GM18505 (cell line): ENCODE data around the gene SMARCAD1.

Source experiments
- ATAC-seq: cut with Tn5 transposase; IDR thresholded peaks from one replicate; pipeline ENCODE4 v1.9.1; 2021; ENCODE audit not compliant: unreplicated experiment
- POLR2A ChIP-seq: IDR thresholded peaks from 4 replicates; pipeline ENCODE4 v1.6.1; 2011; ENCODE audit warnings: borderline replicate concordance; ENCODE audit not compliant: insufficient read depth, insufficient read length; ENCODE audit errors: extremely low read depth

The SMARCAD1 gene

DNA sequence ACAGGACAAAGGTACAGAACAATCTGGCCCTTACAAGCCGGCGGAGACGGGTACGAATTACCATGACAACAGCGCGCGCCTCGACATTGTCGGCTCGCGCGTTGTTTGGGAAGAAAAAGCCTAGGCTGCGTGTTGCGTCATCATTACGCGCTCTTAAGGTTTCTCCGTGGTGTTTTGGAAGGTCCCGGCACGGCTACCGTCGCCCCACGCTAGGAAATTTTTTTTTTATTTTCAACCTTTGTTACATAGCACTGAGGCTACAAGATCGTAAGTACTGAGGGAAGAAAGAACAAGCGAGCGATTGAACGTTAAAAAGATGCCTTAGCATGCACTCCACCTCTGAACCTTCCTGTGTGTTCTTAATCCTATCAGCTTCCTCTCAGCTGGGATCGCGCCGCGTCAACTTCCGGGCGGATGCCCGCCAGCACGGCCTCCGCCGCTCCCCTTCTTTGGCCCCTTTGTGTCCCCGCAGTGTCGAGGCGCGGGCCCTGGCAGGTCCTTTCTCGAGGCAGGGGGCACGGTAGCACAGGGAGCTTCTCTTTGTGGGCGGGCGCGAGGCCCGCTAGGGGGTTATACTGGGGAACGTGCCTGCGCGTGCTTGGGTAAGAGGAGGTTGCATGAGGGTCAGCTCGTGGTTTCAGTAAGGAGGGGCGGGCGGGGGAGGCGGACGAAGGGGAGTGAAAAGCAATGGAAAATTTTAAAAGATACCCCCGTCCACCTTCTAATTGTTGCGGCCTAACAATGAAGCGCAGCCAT lies at the start of gene SMARCAD1:
TSS of gene SMARCAD1 (plus strand) at position 397 of the 756 bp plus-strand sequence. CDS start 530 bp downstream, outside the sequence.
- peak; percentile 94 for ATAC-seq
- TF ChIP-seq POLR2A = peak; percentile 77

DNA sequence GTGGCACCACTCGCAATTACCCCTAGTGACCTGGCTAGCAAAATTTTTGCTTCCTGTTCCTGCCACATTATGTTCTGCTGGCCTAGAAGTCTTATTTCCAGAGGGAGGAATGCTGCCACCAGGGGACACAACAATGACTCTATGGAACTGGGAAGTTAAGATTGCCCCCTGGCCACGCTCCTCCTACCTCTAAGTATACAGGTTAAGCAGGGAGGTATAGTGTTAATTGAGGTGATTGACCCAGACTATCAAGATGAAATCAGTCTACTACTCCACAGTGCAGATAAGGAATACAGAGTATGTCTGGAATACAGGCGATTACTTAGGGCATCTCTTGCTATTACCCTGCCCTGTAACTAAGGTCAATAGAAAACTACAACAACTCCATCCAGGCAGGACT lies 48.8 kb upstream of the SMARCAD1 start:
- ATAC-seq = no peak

DNA sequence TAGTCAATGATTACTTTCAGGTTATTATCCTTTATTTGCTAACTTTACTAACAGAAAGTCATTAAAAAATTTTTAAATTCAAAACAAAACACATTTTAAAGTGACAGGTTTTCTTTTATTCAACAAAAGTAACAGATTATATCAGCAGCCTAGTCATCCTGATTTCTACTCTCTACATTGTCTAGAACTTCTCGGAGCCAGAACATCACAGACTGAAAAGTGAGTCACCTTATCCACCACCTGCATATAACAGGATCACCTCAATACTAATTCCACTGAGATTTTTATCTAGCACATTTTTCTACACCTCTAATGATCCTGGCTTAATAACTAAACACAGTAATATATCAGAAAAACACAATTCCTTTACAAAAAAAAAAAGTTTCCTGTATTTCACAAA lies 47.9 kb upstream of the SMARCAD1 start:
- TF ChIP-seq POLR2A = no peak
- no peak for ATAC-seq

More for the DNA sequence above, 48.8 kb upstream of the SMARCAD1 start:
- TF ChIP-seq POLR2A = no peak

DNA sequence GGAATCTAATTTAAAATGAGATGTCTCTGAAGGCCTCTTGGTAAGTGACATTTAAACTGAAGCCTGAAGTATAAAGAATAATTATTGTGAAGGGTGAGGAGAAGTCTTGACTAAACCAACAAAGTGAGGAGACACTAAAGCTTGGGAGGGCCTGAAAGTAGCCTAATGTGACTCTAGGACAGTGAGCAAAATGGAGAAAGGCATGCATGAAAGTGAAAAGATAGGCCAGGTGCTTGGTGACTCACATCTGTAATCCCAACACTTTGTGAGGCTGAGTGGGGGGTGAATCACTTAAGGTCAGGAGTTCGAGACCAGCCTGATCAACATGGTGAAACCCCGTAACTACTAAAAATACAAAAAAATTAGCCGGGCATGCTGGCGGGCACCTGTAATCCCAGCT lies 46.9 kb upstream of the SMARCAD1 start:
- ATAC-seq = no peak
- TF ChIP-seq POLR2A = no peak

DNA sequence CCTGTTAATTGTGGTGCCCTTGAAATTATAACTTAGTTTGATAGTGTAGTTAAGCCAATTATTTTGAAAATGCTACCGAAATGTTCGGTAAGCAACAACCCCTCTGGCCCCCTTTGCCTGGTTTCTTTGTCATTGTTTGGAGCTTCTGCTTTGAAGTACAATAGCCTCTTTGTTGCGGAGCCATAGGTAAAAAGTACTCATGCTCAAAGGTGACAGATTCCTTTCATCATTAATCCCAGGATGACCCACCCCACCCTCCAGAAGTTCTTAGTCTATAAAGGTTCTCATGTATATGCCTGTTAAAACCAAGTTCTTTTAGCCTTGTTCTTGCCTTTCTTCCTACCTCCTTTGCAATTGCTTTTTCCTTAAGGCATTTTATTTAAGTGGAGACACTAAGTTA lies 42.4 kb upstream of the SMARCAD1 start:
- TF ChIP-seq POLR2A = no peak
- no peak for ATAC-seq

GRCh38 chr4:94168321-94168720 lies 39.3 kb upstream of the SMARCAD1 start:
- no peak for ATAC-seq

DNA sequence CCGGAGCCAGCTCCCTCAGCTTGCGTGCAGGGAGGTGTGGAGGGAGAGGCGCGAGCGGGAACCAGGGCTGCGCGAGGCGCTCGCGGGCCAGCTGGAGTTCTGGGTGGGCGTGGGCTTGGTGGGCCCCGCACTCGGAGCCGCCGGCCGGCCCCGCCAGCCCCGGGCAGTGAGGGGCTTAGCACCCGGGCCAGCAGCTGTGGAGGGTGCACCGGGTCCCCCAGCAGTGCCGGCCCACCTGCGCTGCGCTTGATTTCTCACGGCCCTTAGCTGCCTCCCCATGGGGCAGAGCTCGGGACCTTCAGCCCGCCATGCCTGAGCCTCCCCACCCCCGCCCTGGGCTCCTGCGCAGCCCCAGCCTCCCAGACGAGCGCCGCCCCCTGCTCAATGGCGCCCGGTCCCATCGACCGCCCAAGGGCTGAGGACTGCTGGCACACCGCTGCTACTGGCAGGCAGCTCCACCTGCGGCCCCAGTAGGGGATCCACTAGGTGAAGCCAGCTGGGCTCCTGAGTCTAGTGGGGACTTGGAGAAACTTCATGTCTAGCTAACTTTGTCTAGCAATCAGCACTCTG lies 37.8 kb upstream of the SMARCAD1 start:
- TF ChIP-seq POLR2A = no peak
- ATAC-seq = no peak

More at GRCh38 chr4:94168321-94168720, 39.3 kb upstream of the SMARCAD1 start:
- no peak for TF ChIP-seq POLR2A

DNA sequence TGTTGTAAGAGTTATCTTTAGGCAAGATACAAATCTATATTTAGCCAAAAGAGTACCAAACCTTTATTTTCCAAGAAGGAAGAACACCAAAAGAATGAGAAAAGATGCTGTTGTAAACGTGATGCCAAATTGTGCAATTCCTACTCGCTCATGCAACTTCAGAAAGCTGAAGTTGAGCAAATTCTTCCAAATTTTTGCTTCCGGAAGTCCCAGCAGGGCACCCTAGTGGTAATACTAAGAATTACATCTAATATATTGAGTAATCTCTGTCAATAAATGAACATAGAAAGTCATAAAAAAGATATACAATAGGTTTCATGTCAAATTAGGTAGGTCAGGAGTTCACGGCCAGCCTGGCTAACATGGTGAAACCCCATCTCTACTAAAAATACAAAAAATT lies 36.0 kb upstream of the SMARCAD1 start:
- TF ChIP-seq POLR2A = no peak
- no peak for ATAC-seq

DNA sequence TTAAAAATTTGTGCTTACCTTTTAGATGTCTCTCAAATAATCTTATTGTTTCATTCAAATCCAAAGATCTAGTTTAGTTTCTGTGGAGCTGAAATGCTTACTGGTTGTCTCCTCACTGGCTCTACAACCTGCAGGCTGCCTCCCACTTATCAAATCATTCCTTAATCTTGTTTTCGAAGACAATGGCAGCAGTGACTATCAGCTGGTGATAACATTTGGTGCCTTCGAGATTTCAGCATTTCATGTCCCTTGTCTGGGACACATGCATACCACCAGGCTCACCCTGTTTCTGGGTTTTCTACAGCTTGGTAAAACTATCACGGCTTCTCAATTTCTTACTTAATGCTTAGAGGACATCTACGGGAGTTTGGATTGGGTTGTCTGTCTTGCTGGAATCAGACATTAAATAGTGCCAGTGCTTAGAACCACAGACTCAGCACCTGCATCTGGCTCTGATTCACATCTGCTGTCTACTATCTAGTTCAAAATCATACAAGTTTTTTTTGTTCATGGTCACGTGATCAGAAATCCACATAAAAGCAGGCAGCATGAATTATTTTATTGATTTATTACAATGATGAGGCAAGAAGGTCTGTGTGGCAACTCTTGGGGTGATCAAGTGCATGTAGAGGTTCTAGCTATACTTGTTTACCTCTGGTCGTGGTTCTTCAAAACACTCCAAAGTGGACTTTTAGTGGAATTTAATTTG lies 32.0 kb upstream of the SMARCAD1 start:
- ATAC-seq = no peak
- no peak for TF ChIP-seq POLR2A

- ATAC-seq = no peak
Measured at GRCh38 chr4:94177822-94178221, 29.8 kb upstream of the SMARCAD1 start.

GRCh38 chr4:94181815-94182214 lies 25.9 kb upstream of the SMARCAD1 start:
- ATAC-seq = no peak
- TF ChIP-seq POLR2A = no peak

More at GRCh38 chr4:94177822-94178221, 29.8 kb upstream of the SMARCAD1 start:
- TF ChIP-seq POLR2A = no peak

GRCh38 chr4:94202769-94203168 lies 4.9 kb upstream of the SMARCAD1 start:
- no peak for TF ChIP-seq POLR2A
- no peak for ATAC-seq

DNA sequence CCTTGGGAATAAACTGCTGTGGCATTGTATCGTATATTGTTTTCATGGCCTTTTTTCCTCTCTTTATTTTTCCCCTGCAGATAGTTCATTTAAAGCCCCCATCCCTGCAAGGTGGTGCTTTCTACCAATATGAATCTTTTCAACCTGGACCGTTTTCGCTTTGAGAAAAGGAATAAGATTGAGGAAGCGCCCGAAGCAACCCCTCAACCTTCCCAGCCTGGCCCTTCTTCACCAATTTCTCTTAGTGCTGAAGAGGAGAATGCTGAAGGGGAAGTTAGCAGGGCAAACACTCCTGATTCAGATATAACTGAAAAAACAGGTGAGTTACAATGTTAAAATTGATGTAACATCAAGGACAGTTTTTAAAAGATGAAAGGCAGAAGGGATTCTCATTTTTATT lies 601 bp downstream of the SMARCAD1 start:
- ATAC-seq = no peak
- TF ChIP-seq POLR2A = no peak

DNA sequence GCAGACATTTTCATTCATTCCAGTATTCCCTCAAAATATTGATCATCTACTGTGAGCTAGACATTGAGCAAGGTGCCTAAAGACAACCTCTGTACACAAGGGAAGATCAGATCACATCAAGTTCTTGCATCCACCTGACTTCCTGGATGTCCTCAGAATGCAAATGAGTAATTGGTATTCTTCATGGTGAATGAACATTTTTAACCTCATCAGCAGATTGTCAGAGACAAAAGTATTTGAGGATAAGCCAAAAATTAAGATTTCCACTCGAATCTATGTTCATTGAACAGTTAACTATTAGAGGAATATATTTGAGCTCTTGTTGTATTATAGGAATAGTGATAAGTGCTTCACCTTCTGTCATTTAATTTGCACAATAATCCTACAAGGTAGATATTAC lies 1.3 kb downstream of the SMARCAD1 start:
- ATAC-seq = no peak

More for the DNA sequence above, 1.3 kb downstream of the SMARCAD1 start:
- no peak for TF ChIP-seq POLR2A
